Measurements from ENCODE around the gene ZNF664.

GRCh38 chr12:124008595-124008994 is 35.6 kb downstream of the ZNF664 start:
- no peak for TF ChIP-seq SP2 (CRISPR knock-in tag; IDR thresholded peaks at IDR 0.05)
- TF ChIP-seq CTCF (CRISPR knock-in tag; IDR thresholded peaks at IDR 0.05), result no peak
- TF ChIP-seq MAX (IDR thresholded peaks at IDR 0.05), result no peak
- TF ChIP-seq ZBTB33 (CRISPR knock-in tag; IDR thresholded peaks at IDR 0.05), result no peak
- TF ChIP-seq HMGA1 (CRISPR knock-in tag; conservative IDR thresholded peaks at IDR 0.05), result no peak
